Ectodermal cell (in vitro differentiated cells): Measurements from ENCODE around the gene OR9Q1.
"Not testable (repeated sequence)": the region's sequence is repeated elsewhere in the genome, so short reads cannot be mapped to it uniquely, and the experiment has no call there.

Experiments used
- H3K27ac ChIP-seq: 2 replicates; pipeline ENCODE4 v1.7.0; 2013; ENCODE audit warnings: mild to moderate bottlenecking, low read depth, low read length; ENCODE audit not compliant: insufficient read depth, poor library complexity, severe bottlenecking
- H3K27me3 ChIP-seq: 2 replicates; pipeline ENCODE4 v1.7.0; 2013; ENCODE audit warnings: mild to moderate bottlenecking, low read length; ENCODE audit not compliant: insufficient read depth, control insufficient read depth, poor library complexity, severe bottlenecking
- H3K36me3 ChIP-seq: one replicate; pipeline ENCODE4 v1.7.0; 2013; ENCODE audit warnings: low read length; ENCODE audit not compliant: control insufficient read depth, insufficient read depth
- H3K4me1 ChIP-seq: one replicate; pipeline ENCODE4 v1.7.0; 2013; ENCODE audit warnings: low read length; ENCODE audit not compliant: control insufficient read depth, insufficient read depth
- H3K4me3 ChIP-seq: 2 replicates; pipeline ENCODE4 v1.7.0; 2013; ENCODE audit warnings: low read depth, low read length, control low read depth; ENCODE audit not compliant: insufficient read depth
- H3K9me3 ChIP-seq: 2 replicates; pipeline ENCODE4 v1.7.0; 2013; ENCODE audit warnings: mild to moderate bottlenecking, low read length, moderate library complexity; ENCODE audit not compliant: control insufficient read depth
- WGBS, 2 experiments: methylation state at CpG; one replicate each; pipeline ENCODE4 v1.1.7; 2013; ENCODE audit warnings: missing lambda C conversion rate in 2 of 2; 5-methylcytosine and 5-hydroxymethylcytosine counted together

OR9Q1 gene

GRCh38 chr11:58204042-58204441 lies 180.4 kb downstream of the OR9Q1 start, which contains the start of gene OR1S2:
TSS of gene OR1S2 (minus strand) at chr11:58204142. CDS start at chr11:58204142, 0 bp downstream.
- Histone ChIP-seq H3K27me3 (no peaks in the 10 kb centered on the region), H3K4me3 (no peak within 1 kb of the TSS), H3K9me3 (no peaks in the 10 kb centered on the region), H3K36me3 (no peaks in the 10 kb centered on the region), H3K27ac (no peak within 1 kb of the TSS), H3K4me1 (no peaks in the 10 kb centered on the region)

GRCh38 chr11:58212420-58212819 lies 188.7 kb downstream of the OR9Q1 start, which contains the start of gene OR1S1:
TSS of gene OR1S1 (plus strand) at chr11:58212720.
- not testable (repeated sequence) for H3K9me3 ChIP-seq, H3K36me3 ChIP-seq, H3K4me1 ChIP-seq, H3K27ac ChIP-seq, H3K27me3 ChIP-seq, H3K4me3 ChIP-seq
- 80 to 93% methylated on average over 2 of the region's 2 CpGs for WGBS, 2 experiments

DNA sequence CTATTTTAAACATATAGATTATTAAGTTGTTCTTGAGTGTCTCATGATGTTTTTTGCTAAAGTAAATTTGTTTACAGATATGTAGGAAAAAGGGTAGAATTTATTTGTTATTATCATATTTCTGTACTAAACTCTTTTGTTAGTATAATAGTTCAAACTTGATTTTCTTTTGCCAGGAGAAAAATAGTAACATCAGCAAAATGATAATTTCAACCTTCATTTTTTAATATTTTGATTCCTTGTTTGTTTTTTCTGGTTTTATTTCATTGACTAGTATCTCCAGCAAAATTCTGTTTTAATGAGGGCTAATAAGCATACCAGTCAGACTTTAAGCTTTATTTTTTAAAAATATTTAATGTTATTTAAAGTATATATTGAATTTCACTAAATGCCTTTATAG lies 192.8 kb downstream of the OR9Q1 start:
- Histone ChIP-seq H3K4me3 (no peak overlapping the region), H3K27ac (no peak overlapping the region), H3K36me3 (no peaks in the 10 kb centered on the region), H3K4me1 (no peaks in the 10 kb centered on the region), H3K9me3 (no peaks in the 10 kb centered on the region), H3K27me3 (no peaks in the 10 kb centered on the region)

- H3K27ac ChIP-seq, result no peak overlapping the region
- H3K4me3 ChIP-seq, result no peak overlapping the region
- WGBS, 2 experiments, result 84 to 90% methylated on average over 5 to 7 of the region's 7 CpGs
- no peaks in the 10 kb centered on the region for H3K9me3 ChIP-seq
- no peaks in the 10 kb centered on the region for H3K27me3 ChIP-seq
- no peaks in the 10 kb centered on the region for H3K4me1 ChIP-seq
- no peaks in the 10 kb centered on the region for H3K36me3 ChIP-seq
Observed at GRCh38 chr11:58222721-58223120, 199.0 kb downstream of the OR9Q1 start.

- WGBS, 2 experiments, result 94 to 96% methylated on average over 32 of the region's 32 CpGs
- H3K4me1 ChIP-seq, result no peaks in the 10 kb centered on the region
- H3K27me3 ChIP-seq, result no peaks in the 10 kb centered on the region
- no peak overlapping the region for H3K4me3 ChIP-seq
- H3K27ac ChIP-seq, result no peak overlapping the region
- no peaks in the 10 kb centered on the region for H3K36me3 ChIP-seq
- no peaks in the 10 kb centered on the region for H3K9me3 ChIP-seq
Observed at GRCh38 chr11:58227956-58228615, 204.4 kb downstream of the OR9Q1 start.
